HCT116 (cell line): ENCODE measurements around the gene NEK9. TPM values are rescaled to one million over a fixed set of nuclear protein-coding genes. Genes with fewer than 3 reads are reported as not detected.

Experiments
- ATAC-seq: fragments of 200-7000 bp; cut with Tn5 transposase; 2 replicates; pipeline ENCODE4 v1.9.1; 2020; ENCODE audit warnings: mild to moderate bottlenecking, moderate library complexity
- BruUV-seq: library from RNA; stranded (reverse); fragments of 400-500 nt; replicated peaks from 2 replicates; lab custom pipeline; 2021; lab: Mats Ljungman, UMichigan
- CTCF ChIA-PET: fragments of 300-600 bp; sonication (Branson Sonifier 250); formaldehyde crosslinking; loops from one replicate; lab custom pipeline; 2021; ENCODE audit warnings: antibody characterized with exemption; lab: Charles Lee
- POLR2A ChIA-PET: fragments of 300-600, 350-600 bp; sonication (Branson Sonifier 250); formaldehyde crosslinking; loops from one replicate; lab custom pipeline; 2021; ENCODE audit warnings: antibody characterized with exemption; lab: Charles Lee
- RAD21 ChIA-PET, 2 experiments: fragments of 300-600 bp; sonication (Branson Sonifier 250); formaldehyde crosslinking; loops; one replicate each; lab custom pipeline; 2023; ENCODE audit warnings: low total read pairs in 2 of 2; ENCODE audit not compliant: uncharacterized antibody in 2 of 2, unreplicated experiment in 2 of 2, low non-redundant PET in 1 of 2; lab: Charles Lee
- DNase-seq: peaks from one replicate; pipeline ENCODE4 v3.0.0-alpha.2; 2010; ENCODE audit warnings: low read depth, low spot score
- H2AFZ ChIP-seq: fragments of 200-600 bp; shearing (Covaris generic), sonication (generic); 2 replicates; pipeline ENCODE4 v1.6.1; 2017; ENCODE audit warnings: low read depth, mixed run types, mixed read lengths, antibody characterized with exemption, low read length; ENCODE audit not compliant: poor library complexity, severe bottlenecking
- H3K27ac ChIP-seq: 2 replicates; pipeline ENCODE4 v1.5.1; 2012; ENCODE audit warnings: low read depth, low read length
- H3K27me3 ChIP-seq: fragments of 200-600 bp; sonication (generic); 2 replicates; pipeline ENCODE4 v1.6.1; 2016; ENCODE audit warnings: mixed run types, low read length, mixed read lengths; ENCODE audit not compliant: insufficient read depth
- H3K36me3 ChIP-seq, 2 experiments: fragments of 200-500 bp in 1 of 2; fragments of 200-600 bp in 1 of 2; sonication (Bioruptor generic) in 1 of 2; sonication (generic) in 1 of 2; 2 replicates each; pipeline versions ENCODE4 v1.5.1 to v1.6.1; 2014 to 2016; ENCODE audit warnings: low read length in 2 of 2, inconsistent platforms in 1 of 2, mixed read lengths in 1 of 2, mixed run types in 1 of 2; ENCODE audit not compliant: insufficient read depth in 2 of 2, control insufficient read depth in 1 of 2
- H3K4me1 ChIP-seq, 2 experiments: fragments of 200-600 bp in 1 of 2; sonication (generic) in 1 of 2; 2 replicates each; pipeline versions ENCODE4 v1.5.1 to v1.6.1; 2012 to 2017; ENCODE audit warnings: low read length in 2 of 2, inconsistent platforms in 1 of 2, mild to moderate bottlenecking in 1 of 2, mixed read lengths in 1 of 2, mixed run types in 1 of 2, moderate library complexity in 1 of 2; ENCODE audit not compliant: insufficient read depth in 2 of 2, control insufficient read depth in 1 of 2
- H3K4me2 ChIP-seq: fragments of 200-600 bp; sonication (generic); 2 replicates; pipeline ENCODE4 v1.6.1; 2017; ENCODE audit warnings: mixed run types, low read length, mixed read lengths
- H3K4me3 ChIP-seq, 2 experiments: fragments of 200-600 bp in 1 of 2; sonication (generic) in 1 of 2; replicated peaks in 1 of 2; 2 replicates each; pipeline ENCODE4 v1.5.1; 2011 to 2016; ENCODE audit warnings: low read length in 2 of 2, control low read depth in 1 of 2, low read depth in 1 of 2, mild to moderate bottlenecking in 1 of 2, mixed read lengths in 1 of 2, mixed run types in 1 of 2
- H3K79me2 ChIP-seq: fragments of 200-600 bp; sonication (generic); 2 replicates; pipeline ENCODE4 v1.6.1; 2017; ENCODE audit warnings: mild to moderate bottlenecking, mixed run types, low read length, moderate library complexity, mixed read lengths; ENCODE audit not compliant: insufficient read depth
- H3K9ac ChIP-seq: fragments of 200-600 bp; sonication (generic); 2 replicates; pipeline ENCODE4 v1.6.1; 2016; ENCODE audit warnings: low read length, mixed read lengths
- H3K9me2 ChIP-seq: fragments of 200-600 bp; sonication (generic), shearing (Covaris generic); 2 replicates; pipeline ENCODE4 v1.6.1; 2017; ENCODE audit warnings: mixed run types, mild to moderate bottlenecking, moderate library complexity; ENCODE audit not compliant: insufficient read depth
- H3K9me3 ChIP-seq, 2 experiments: fragments of 200-500 bp in 1 of 2; fragments of 200-600 bp in 1 of 2; sonication (Bioruptor generic) in 1 of 2; sonication (generic) in 1 of 2; 2 replicates each; pipeline ENCODE4 v1.6.1; 2014 to 2017; ENCODE audit warnings: low read length in 2 of 2, mixed read lengths in 2 of 2, inconsistent platforms in 1 of 2, low read depth in 1 of 2, mild to moderate bottlenecking in 1 of 2, mixed run types in 1 of 2, moderate library complexity in 1 of 2; ENCODE audit not compliant: control insufficient read depth in 1 of 2, insufficient read depth in 1 of 2
- H4K20me1 ChIP-seq: fragments of 200-600 bp; sonication (generic), shearing (Covaris generic); 2 replicates; pipeline ENCODE4 v1.6.1; 2017; ENCODE audit warnings: mixed run types, mild to moderate bottlenecking, moderate library complexity; ENCODE audit not compliant: insufficient read depth
- ATF3 ChIP-seq: IDR thresholded peaks from 2 replicates; pipeline ENCODE4 v1.6.1; 2012
- CEBPB ChIP-seq: IDR thresholded peaks from 2 replicates; pipeline ENCODE4 v1.6.1; 2012; ENCODE audit warnings: low read depth
- JUND ChIP-seq: IDR thresholded peaks from 2 replicates; pipeline ENCODE4 v1.6.1; 2012
- MAX ChIP-seq: IDR thresholded peaks from 2 replicates; pipeline ENCODE4 v1.6.1; 2012
- RAD21 ChIP-seq: IDR thresholded peaks from 2 replicates; pipeline ENCODE4 v1.6.1; 2012; ENCODE audit warnings: low read depth, mild to moderate bottlenecking
- SP1 ChIP-seq: IDR thresholded peaks from 2 replicates; pipeline ENCODE4 v1.6.1; 2012; ENCODE audit warnings: low read depth
- YY1 ChIP-seq: IDR thresholded peaks from 2 replicates; pipeline ENCODE4 v1.6.1; 2011; ENCODE audit warnings: low read length, low read depth, moderate library complexity, mild to moderate bottlenecking; ENCODE audit not compliant: insufficient replicate concordance; ENCODE audit errors: extremely low read depth
- ZBTB33 ChIP-seq: IDR thresholded peaks from 2 replicates; pipeline ENCODE4 v1.6.1; 2011; ENCODE audit warnings: mild to moderate bottlenecking, low read length, moderate library complexity; ENCODE audit not compliant: insufficient replicate concordance; ENCODE audit errors: extremely low read depth
- intact Hi-C: fragments of 100-400 bp; cut with micrococcal nuclease; formaldehyde crosslinking; loops from 2 replicates; pipeline ENCODE4 v1.10.0; 2022
- total RNA-seq: library from RNA; stranded (reverse); gene quantifications from one replicate; pipeline ENCODE4 v1.2.1, GENCODE V29; 2021; ENCODE audit not compliant: unreplicated experiment

NEK9 gene
- total RNA-seq, 1 experiment from 2014 or later, result 64.4 TPM

- ChIA-PET POLR2A (no interaction called here), CTCF (no interaction called here)
- intact Hi-C loops, result no loop called here
- Histone ChIP-seq H3K9me2 (no peaks in the 10 kb centered on the region), H3K9me3 (no peaks in the 10 kb centered on the region), H3K4me2 (no peak overlapping the region), H3K4me3 (no peak overlapping the region), H4K20me1 (no peaks in the 10 kb centered on the region), H3K79me2 (peaks cover 32% of the 10 kb centered on the region), H3K4me1 (peaks cover 0 to 16% of the 10 kb centered on the region in 2 experiments; a peak in 3 of 4 replicates), H3K27ac (no peak overlapping the region)
- no peak for DNase-seq
- ATAC-seq, result no peak
- BruUV-seq, result no TSS peak
- TF ChIP-seq ZBTB33 (no peak), MAX (no peak), JUND (no peak), YY1 (no peak), RAD21 (no peak), SP1 (no peak), CEBPB (no peak), ATF3 (no peak)
- TF ChIP-seq, all 23 proteins: peak for 0
- Histone ChIP-seq H2AFZ (no peak overlapping the region), H3K36me3 (peaks cover 0 to under 1% of the 10 kb centered on the region in 2 experiments; a peak in 1 of 4 replicates), H3K9ac (no peak overlapping the region), H3K27me3 (no peaks in the 10 kb centered on the region)
- RAD21 ChIA-PET, result no interaction called here
These were observed 72.4 kb downstream of the NEK9 start for GRCh38 chr14:75054421-75054820.
